Activated naive CD8-positive, alpha-beta T cell treated with anti-CD3 and anti-CD28 coated beads, Interleukin-2, amount 50 U/mL, for 24 hours (primary cell): Measurements from ENCODE around the gene DLGAP1.

Experiments
- ATAC-seq: fragments of 150-1000 bp; cut with Tn5 transposase; one replicate; pipeline ENCODE4 v1.10.0; 2021
- DNase-seq: peaks from one replicate; pipeline ENCODE4 v3.0.0; 2021
- H3K27ac Mint-ChIP-seq: one replicate; pipeline ENCODE4 v1.8.0; 2021; ENCODE audit warnings: mild to moderate bottlenecking, mixed read lengths
- H3K27me3 Mint-ChIP-seq: one replicate; pipeline ENCODE4 v1.8.0; 2021; ENCODE audit warnings: mixed read lengths
- H3K36me3 Mint-ChIP-seq: one replicate; pipeline ENCODE4 v1.8.0; 2021; ENCODE audit warnings: low read depth, mixed read lengths
- H3K4me1 Mint-ChIP-seq: one replicate; pipeline ENCODE4 v1.8.0; 2021; ENCODE audit warnings: mixed read lengths
- H3K4me3 Mint-ChIP-seq: one replicate; pipeline ENCODE4 v1.8.0; 2021; ENCODE audit warnings: mild to moderate bottlenecking, moderate library complexity, mixed read lengths
- H3K9me3 Mint-ChIP-seq: one replicate; pipeline ENCODE4 v1.8.0; 2021; ENCODE audit warnings: mixed read lengths

Gene DLGAP1

DNA sequence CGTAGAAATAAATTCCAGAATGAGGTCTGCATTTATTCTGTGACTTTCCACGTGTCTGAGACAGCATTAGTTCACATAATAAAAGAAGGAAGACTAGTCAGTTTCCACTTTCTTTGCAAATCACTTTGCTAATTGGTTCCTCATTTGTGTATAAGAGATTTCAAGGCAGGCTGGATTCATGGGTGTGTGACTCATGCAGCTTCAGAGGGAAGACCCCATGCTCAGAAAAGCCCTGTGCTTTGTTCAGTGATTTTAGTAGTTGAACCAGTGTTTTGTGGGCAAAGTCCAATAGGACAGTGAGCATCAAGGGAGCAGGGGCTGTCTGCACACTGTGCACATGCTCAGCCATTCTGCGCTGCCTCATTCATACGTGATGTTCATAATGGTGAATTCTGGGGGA is 297.8 kb downstream of the DLGAP1 start:
- DNase-seq = no peak
- Mint-ChIP-seq H3K36me3 (no peaks in the 10 kb centered on the region), H3K4me3 (no peak overlapping the region), H3K4me1 (no peaks in the 10 kb centered on the region), H3K9me3 (no peaks in the 10 kb centered on the region), H3K27me3 (no peaks in the 10 kb centered on the region), H3K27ac (no peak overlapping the region)
- no peak for ATAC-seq

DNA sequence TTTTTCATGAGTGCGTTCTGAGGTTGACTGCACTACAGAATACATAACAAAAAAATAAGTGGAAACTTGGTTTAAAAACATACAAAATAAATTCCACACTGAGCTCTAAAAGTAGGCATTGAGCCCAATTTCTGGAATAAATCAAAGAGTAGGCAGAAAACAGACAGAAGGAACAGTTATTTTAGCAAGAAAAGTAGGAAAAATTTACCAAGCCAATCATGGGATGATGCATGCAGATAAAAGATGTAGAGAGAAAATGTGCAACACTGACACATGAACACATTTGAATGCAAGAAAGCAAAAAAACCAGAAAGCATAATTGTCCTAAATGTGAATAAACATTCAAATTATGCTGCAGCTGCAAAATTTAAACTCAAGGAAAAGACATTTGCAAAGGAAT is 308.3 kb downstream of the DLGAP1 start:
- Mint-ChIP-seq H3K27me3 (no peaks in the 10 kb centered on the region), H3K4me1 (no peaks in the 10 kb centered on the region), H3K27ac (no peak overlapping the region), H3K36me3 (no peaks in the 10 kb centered on the region), H3K9me3 (no peaks in the 10 kb centered on the region), H3K4me3 (no peak overlapping the region)
- no peak for DNase-seq
- ATAC-seq = no peak

DNA sequence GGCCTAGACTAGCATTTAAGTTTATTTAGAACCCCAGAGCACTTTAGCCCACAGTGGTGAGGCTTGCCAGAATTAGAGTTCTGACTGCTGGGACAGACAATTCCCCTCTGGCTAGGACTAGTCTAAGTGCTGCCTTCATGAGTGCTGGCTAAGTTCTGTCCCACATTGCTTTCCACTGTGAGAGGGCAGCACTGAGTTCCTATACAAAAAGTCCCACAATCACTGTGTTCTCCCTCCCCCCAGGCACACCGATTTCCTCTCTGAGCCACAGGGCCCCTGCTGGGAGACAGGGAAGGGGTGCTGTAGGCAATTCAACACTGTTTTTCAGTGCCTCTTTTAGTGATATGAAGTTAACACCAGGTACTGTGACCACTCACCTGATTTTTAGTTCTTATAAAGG is 310.9 kb downstream of the DLGAP1 start:
- no peak for DNase-seq
- Mint-ChIP-seq H3K9me3 (no peaks in the 10 kb centered on the region), H3K36me3 (no peaks in the 10 kb centered on the region), H3K27ac (no peak overlapping the region), H3K4me3 (no peak overlapping the region), H3K27me3 (no peaks in the 10 kb centered on the region), H3K4me1 (no peaks in the 10 kb centered on the region)
- ATAC-seq = no peak

DNA sequence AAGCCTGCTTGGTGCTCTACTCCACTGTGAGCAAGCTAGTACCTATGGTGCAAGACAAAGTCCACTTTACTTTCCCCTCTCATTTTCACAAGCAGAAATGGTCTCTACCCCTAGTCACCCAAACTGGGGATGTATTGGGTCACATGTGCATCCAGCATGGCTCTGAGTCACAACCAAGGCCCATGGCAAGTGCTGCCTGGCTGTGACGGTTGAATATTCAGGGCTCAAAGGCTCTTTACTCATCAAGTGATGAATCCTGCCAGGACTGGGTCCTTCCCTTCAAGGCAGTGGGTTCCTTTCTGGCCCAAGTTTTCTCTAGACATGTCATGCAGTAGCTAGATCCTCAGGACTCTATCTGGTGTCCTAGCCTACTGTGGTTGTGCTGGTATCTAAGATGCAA is 311.5 kb downstream of the DLGAP1 start:
- ATAC-seq = no peak
- H3K4me3 Mint-ChIP-seq = no peak overlapping the region
- no peaks in the 10 kb centered on the region for H3K4me1 Mint-ChIP-seq
- DNase-seq = no peak
- H3K27me3 Mint-ChIP-seq = no peaks in the 10 kb centered on the region
- no peaks in the 10 kb centered on the region for H3K9me3 Mint-ChIP-seq
- no peak overlapping the region for H3K27ac Mint-ChIP-seq
- H3K36me3 Mint-ChIP-seq = no peaks in the 10 kb centered on the region

DNA sequence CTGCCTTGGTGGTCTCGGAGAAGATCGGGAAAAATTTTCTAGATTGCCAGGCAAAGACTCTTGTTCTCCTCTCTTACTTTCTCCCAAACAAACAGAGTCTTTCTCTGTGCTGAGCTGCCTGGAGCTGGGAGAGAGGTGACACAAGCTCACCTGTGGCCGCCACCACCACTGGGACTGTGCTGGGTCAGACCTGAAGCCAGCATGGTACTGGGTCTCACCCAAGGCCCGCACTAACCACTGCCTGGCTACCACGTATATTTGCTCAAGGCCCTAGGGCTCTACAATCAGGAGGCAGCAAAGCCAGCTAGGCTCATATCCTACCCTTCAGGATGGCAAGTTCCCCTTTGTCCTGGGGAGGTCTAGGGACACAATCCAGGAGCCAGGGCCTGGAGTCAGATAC is 312.2 kb downstream of the DLGAP1 start:
- Mint-ChIP-seq H3K4me1 (no peaks in the 10 kb centered on the region), H3K27me3 (no peaks in the 10 kb centered on the region), H3K36me3 (no peaks in the 10 kb centered on the region), H3K27ac (no peak overlapping the region), H3K4me3 (no peak overlapping the region), H3K9me3 (no peaks in the 10 kb centered on the region)
- no peak for DNase-seq
- ATAC-seq = no peak

DNA sequence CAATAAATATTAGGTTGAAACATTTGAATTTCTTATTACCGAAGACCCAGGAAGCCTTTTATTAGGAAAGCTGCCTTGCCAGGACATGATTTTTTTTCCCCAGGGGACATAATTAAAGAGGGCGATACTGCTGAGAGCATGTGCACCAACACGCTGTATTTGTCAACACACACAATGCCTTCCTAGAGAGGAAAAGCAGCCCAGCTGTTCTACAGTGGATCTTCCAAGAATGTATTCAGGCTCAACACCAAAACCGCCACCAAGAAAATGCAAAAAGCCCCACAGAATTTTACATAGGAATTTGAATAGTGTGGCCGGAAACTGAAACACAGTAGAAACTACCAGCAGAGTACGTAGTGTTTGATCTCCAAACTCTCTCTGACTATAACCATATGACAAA is 320.4 kb downstream of the DLGAP1 start:
- ATAC-seq (no peak), DNase-seq (no peak)
- Mint-ChIP-seq H3K27ac (no peak overlapping the region), H3K27me3 (no peaks in the 10 kb centered on the region), H3K4me3 (no peak overlapping the region), H3K9me3 (peaks cover 6% of the 10 kb centered on the region), H3K4me1 (no peaks in the 10 kb centered on the region), H3K36me3 (no peaks in the 10 kb centered on the region)

DNA sequence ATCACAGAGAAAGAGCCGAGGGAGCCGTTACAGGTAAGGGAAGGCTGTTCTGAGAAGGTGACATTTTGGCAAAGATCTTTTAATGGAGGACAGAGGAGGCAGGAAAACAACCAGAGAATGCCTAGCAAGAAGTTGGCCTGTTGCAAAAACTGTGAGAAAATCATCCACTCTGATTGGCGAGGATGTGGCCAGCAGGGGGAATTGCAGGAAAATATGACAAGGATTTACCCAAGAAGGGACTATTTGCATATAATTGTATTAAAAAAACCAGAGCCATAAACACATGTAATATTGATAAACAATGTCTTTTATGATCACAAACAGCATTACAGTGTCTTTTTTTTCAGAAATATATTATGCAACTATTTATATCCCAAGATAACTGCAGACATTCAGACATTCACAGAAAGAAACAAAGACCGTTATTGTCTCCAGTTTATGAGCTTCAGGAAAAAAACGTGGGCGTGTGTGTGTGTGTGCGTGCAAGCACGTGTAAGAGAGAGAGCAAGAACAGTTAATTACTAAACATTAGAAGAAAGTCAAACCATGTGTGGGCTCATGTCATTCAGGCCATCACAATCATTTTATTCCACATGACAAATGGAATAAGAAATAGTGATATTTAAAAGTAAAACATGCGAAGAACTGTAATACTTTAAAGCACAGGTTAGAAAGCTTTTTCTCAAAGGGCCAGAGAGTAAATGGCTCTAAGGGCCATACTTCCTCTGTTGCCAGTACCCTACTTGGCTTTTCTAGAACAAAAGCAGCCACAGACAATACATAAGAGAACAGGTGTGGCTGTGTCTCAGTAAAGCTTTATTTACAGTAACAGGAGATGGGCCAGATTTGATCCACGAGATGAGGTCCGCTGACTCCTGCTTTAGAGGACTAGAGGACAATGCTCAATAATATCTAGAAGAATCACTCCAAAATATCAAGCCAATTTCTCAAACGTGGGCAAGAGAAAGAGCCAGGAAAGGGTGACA is 324.1 kb downstream of the DLGAP1 start:
- Mint-ChIP-seq H3K27me3 (no peaks in the 10 kb centered on the region), H3K4me3 (no peak overlapping the region), H3K27ac (no peak overlapping the region), H3K9me3 (no peaks in the 10 kb centered on the region), H3K36me3 (no peaks in the 10 kb centered on the region), H3K4me1 (no peaks in the 10 kb centered on the region)
- DNase-seq = no peak
- no peak for ATAC-seq

DNA sequence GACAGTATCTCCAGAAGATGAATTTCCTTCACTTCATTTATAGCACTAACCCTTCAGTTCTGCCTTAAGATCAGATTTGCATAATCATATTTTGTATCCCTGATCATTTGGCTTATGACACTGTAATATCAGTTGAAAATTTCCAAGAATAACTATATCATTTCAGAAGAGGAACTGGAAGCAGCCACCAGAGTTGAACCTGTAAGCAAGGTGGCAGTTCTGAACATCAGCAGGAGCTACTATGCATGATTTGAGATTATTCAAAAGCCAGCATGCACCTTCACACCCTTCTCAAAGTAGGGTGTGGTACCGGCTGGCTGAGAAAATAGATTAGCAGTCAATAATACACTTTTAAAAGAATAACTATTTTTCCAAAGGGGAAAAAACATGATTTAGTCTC is 328.2 kb downstream of the DLGAP1 start:
- Mint-ChIP-seq H3K27ac (no peak overlapping the region), H3K27me3 (peaks cover 1% of the 10 kb centered on the region), H3K4me1 (no peaks in the 10 kb centered on the region), H3K9me3 (no peaks in the 10 kb centered on the region), H3K4me3 (no peak overlapping the region), H3K36me3 (no peaks in the 10 kb centered on the region)
- ATAC-seq (no peak), DNase-seq (no peak)

DNA sequence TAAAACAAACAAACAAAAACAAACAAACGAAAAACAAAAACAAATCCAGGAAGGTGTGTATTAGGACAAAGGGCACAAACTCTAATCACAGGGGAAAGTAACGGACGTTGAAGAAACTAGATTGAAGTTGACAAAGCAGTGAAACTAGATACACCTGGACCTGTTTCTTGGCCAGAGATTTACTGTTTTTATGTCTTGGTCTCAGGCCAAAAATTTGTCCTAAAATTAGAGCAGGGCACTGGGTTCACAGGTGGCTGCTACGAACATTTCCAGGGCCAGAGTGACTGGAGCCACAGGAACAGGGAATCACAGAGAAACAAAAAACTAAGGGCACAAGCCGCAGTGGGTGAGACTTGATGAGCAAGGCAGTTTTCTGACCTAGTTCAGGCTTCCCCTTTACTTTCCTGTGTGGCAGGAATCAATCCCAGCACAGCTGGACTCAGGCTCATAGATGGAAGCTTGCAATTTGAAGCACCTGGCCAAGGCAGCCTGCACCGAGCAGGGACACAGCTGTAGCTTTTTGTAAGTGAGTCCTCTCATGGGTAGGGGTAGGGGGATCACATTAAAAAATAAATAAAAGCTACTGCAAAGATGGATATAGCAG is 329.4 kb downstream of the DLGAP1 start:
- H3K36me3 Mint-ChIP-seq = no peaks in the 10 kb centered on the region

DNA sequence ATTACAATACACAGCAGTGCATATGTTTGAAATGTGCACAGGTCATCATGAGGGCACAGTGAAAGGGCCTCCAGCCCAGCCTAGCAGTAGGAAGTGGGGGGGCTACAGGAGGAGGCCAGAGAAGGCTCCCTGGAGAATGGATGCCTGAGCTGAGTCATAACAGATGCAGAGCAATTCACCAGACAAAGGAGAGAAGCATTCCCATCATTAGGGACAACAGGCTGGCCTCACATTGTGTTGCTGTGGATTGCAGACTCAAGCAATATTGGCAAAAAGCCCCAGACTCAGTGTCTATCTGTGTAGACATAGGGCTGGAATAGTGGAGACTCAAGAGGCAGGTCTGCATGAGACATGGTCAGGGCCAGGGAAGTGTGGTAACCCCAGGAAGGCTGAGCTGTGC is 329.9 kb downstream of the DLGAP1 start:
- Mint-ChIP-seq H3K4me1 (no peaks in the 10 kb centered on the region), H3K9me3 (no peaks in the 10 kb centered on the region), H3K27ac (no peak overlapping the region), H3K36me3 (no peaks in the 10 kb centered on the region), H3K27me3 (peaks cover 1% of the 10 kb centered on the region), H3K4me3 (no peak overlapping the region)
- DNase-seq = no peak
- no peak for ATAC-seq

More for the DNA sequence above, 329.4 kb downstream of the DLGAP1 start:
- ATAC-seq (no peak), DNase-seq (no peak)
- H3K9me3 Mint-ChIP-seq = no peaks in the 10 kb centered on the region
- no peaks in the 10 kb centered on the region for H3K4me1 Mint-ChIP-seq
- H3K27ac Mint-ChIP-seq = no peak overlapping the region
- peaks cover 1% of the 10 kb centered on the region for H3K27me3 Mint-ChIP-seq
- no peak overlapping the region for H3K4me3 Mint-ChIP-seq

DNA sequence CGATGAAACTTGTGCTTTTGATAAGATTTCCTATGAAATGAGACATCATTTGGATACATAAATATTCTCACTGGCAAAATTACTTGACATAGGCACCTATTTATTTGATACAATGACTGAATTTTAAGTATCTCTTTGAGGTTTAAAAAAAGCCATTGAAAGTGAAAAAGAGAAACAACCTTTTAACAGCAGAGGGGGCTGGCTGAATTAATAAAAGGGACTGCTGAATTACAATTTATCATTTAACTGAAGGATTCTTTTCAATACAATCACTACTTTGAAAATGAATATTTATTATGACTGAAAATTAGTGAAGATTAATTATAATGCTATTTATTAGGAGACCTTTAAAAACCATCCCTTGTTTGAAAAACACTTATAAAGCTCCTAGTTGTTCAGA is 335.3 kb downstream of the DLGAP1 start:
- Mint-ChIP-seq H3K36me3 (no peaks in the 10 kb centered on the region), H3K27ac (no peak overlapping the region), H3K4me3 (no peak overlapping the region), H3K27me3 (peaks cover 1% of the 10 kb centered on the region), H3K9me3 (no peaks in the 10 kb centered on the region), H3K4me1 (no peaks in the 10 kb centered on the region)
- DNase-seq = no peak
- no peak for ATAC-seq

DNA sequence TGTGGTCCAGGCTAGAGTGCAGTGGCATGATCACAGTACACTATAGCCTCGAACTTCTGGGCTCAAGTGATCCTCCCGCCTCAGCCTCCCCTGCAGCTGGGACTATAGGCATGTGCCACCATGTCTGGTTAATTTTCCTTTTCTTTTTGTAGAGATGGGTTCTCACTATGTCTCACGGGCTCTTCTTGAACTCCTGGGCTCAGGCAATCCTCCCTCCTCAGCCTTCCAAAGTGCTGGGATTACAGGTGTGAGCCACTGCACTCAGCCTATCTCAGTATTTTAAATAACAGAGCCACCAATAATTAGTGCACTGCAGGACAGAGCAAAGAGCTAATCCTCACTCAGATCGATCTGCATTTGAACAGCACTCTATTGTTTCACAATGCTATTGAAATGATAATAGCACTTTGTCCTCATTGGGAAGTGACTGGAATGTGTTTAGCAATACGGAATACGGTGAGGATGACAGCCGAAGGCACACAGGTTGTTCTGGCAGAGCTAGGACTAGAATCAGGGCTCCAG is 335.9 kb downstream of the DLGAP1 start:
- H3K27ac Mint-ChIP-seq = no peak overlapping the region
- peaks cover 1% of the 10 kb centered on the region for H3K27me3 Mint-ChIP-seq
- no peak for DNase-seq
- no peaks in the 10 kb centered on the region for H3K4me1 Mint-ChIP-seq
- no peaks in the 10 kb centered on the region for H3K36me3 Mint-ChIP-seq
- no peaks in the 10 kb centered on the region for H3K9me3 Mint-ChIP-seq
- ATAC-seq = no peak
- no peak overlapping the region for H3K4me3 Mint-ChIP-seq

DNA sequence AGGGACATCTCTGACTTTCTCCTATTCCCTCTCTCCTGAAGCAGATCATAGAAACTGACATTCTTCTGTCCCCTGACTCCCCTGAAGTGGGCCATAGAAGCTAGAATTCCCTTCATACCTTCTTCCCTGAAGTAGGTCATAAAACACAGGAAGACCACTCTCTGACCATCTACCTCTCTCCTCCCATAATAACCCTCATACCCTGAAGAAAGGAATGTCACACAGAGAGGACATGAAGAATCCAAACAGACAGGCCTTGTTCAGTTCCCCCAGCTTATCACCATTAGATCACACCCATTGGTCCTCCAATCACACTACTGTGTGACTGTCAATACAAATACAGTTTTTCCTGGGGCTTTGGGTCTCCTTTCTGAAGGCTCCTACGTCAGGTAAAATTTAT is 347.1 kb downstream of the DLGAP1 start:
- Mint-ChIP-seq H3K36me3 (no peaks in the 10 kb centered on the region), H3K9me3 (no peaks in the 10 kb centered on the region), H3K4me1 (no peaks in the 10 kb centered on the region), H3K27me3 (no peaks in the 10 kb centered on the region), H3K27ac (no peak overlapping the region), H3K4me3 (no peak overlapping the region)
- ATAC-seq = no peak
- no peak for DNase-seq

DNA sequence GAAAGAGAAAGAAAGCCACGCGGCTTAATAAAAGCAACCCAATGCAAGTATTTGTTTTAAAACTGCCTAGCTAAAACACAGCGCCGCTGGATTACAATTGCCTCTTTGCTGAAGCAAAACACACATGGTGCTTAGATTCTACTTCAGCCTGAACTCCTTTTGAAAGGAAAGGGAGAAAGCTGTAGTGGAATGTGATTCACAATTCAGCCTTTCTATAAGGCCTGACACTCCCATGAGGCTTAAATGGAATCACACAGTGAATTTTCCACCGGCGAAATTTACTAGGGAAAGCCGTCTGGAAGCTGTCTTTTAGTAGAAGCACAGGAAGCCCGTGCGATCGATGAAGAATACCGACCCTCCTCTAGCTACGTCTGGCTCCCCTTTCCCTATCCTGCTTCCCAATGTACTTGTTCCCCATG is 348.0 kb downstream of the DLGAP1 start:
- ATAC-seq (no peak), DNase-seq (no peak)
- Mint-ChIP-seq H3K4me3 (no peak overlapping the region), H3K9me3 (no peaks in the 10 kb centered on the region), H3K36me3 (no peaks in the 10 kb centered on the region), H3K4me1 (no peaks in the 10 kb centered on the region), H3K27me3 (no peaks in the 10 kb centered on the region), H3K27ac (no peak overlapping the region)

DNA sequence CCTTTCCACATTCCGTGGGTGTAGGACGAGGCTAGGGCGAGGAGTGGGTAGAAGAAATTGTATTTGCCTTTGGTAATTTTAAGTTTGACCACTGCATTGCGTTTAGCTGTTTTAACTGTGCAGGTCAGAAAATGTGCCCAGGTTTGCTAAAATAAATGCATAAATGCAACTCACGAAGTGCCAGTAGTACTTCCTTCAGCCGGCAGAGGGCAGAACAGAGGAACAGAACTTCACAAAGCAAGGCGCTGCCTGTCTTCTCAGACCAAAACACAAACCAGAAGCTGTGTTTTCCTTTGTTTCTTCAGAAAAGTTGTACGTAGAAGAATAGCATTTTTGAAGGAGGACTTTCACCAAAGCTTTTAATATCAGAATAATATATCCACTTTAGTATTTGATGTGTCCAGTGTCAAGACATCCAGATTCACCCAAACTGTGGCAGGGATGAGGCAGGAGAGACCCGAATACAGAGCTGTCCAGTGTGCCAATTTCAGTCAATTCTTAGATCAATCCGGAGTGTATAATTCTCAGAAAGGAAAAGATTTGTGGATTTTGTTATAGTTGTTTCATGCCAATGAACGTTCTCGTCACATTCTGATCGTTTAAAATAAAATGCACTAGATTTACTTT is 348.6 kb downstream of the DLGAP1 start:
- Mint-ChIP-seq H3K36me3 (no peaks in the 10 kb centered on the region), H3K4me3 (no peak overlapping the region), H3K27me3 (no peaks in the 10 kb centered on the region), H3K4me1 (no peaks in the 10 kb centered on the region), H3K9me3 (no peaks in the 10 kb centered on the region), H3K27ac (no peak overlapping the region)
- ATAC-seq (no peak), DNase-seq (peak; percentile 65)
